HepG2 (cell line): Measurements from ENCODE around the gene OTULINL. TPM values are rescaled to one million over a fixed set of nuclear protein-coding genes. Genes with fewer than 3 reads are reported as not detected.

Source experiments
- MIER3 ChIP-seq: IDR thresholded peaks from 2 replicates; pipeline ENCODE4 v1.6.1; 2016; ENCODE audit warnings: missing compliant biosample characterization, borderline replicate concordance
- PRDM15 ChIP-seq: sonication (generic); formaldehyde crosslinking; IDR thresholded peaks from 2 replicates; pipeline ENCODE4 v1.4.0; 2020; ENCODE audit warnings: missing genetic modification reagents
- RBAK ChIP-seq: sonication (generic); formaldehyde crosslinking; IDR thresholded peaks from 2 replicates; pipeline ENCODE4 v1.5.1; 2020; ENCODE audit warnings: mild to moderate bottlenecking, missing genetic modification reagents
- REST ChIP-seq, 2 experiments: IDR thresholded peaks; 2 replicates each; pipeline ENCODE4 v1.6.1; 2011 to 2012; ENCODE audit warnings: low read length in 2 of 2, borderline replicate concordance in 1 of 2, low read depth in 1 of 2, mild to moderate bottlenecking in 1 of 2, moderate library complexity in 1 of 2
- SALL1 ChIP-seq: sonication (generic); formaldehyde crosslinking; IDR thresholded peaks from 2 replicates; pipeline ENCODE4 v1.8.0; 2022; ENCODE audit warnings: mild to moderate bottlenecking, missing genetic modification reagents
- THRA ChIP-seq: sonication (generic); formaldehyde crosslinking; IDR thresholded peaks from 2 replicates; pipeline ENCODE4 v1.4.0; 2020; ENCODE audit warnings: missing genetic modification reagents, borderline replicate concordance
- ZNF644 ChIP-seq: IDR thresholded peaks from 2 replicates; pipeline ENCODE4 v1.6.1; 2016; ENCODE audit warnings: low read depth
- ZNF772 ChIP-seq: sonication (generic); formaldehyde crosslinking; IDR thresholded peaks from 2 replicates; pipeline ENCODE4 v1.5.0; 2020; ENCODE audit warnings: mild to moderate bottlenecking, missing genetic modification reagents
- ZSCAN9 ChIP-seq: IDR thresholded peaks from 2 replicates; pipeline ENCODE4 v1.6.1; 2016; ENCODE audit warnings: borderline replicate concordance
- polyA plus RNA-seq, 8 experiments: library from polyadenylated mRNA; depleted of rRNA in 3 of 8; stranded (reverse) in 7 of 8; unstranded in 1 of 8; fragments of >200 nt; fragmentation: Illumina TruSeq in 4 of 8; extraction: Trizol in 4 of 8; gene quantifications; 2 replicates each; pipeline versions ENCODE4 v1.2.1 to v1.2.3, GENCODE V29; 2011 to 2016; ENCODE audit warnings: low read depth in 4 of 8, missing spikeins in 1 of 8, mixed read lengths in 1 of 8; ENCODE audit not compliant: insufficient read depth in 1 of 8
- total RNA-seq, 5 experiments: library from RNA; depleted of rRNA; stranded (reverse); fragments of >200 nt; fragmentation: Illumina TruSeq; extraction: Trizol; gene quantifications; 2 replicates each; pipeline ENCODE4 v1.2.3, GENCODE V29; 2016; ENCODE audit warnings: low read depth in 1 of 5
- TF ChIP-seq, protein P1 (sequence below): sonication (generic); formaldehyde crosslinking; IDR thresholded peaks from 2 replicates; pipeline ENCODE4 v1.4.0; 2020; ENCODE audit warnings: missing genetic modification reagents, borderline replicate concordance
- TF ChIP-seq, protein P2 (sequence below): sonication (generic); formaldehyde crosslinking; IDR thresholded peaks from 2 replicates; pipeline ENCODE4 v1.4.0; 2020; ENCODE audit warnings: missing genetic modification reagents
- TF ChIP-seq, protein P3 (sequence below): sonication (generic); formaldehyde crosslinking; conservative IDR thresholded peaks from 2 replicates; pipeline ENCODE4 v1.4.0; 2020; ENCODE audit warnings: missing genetic modification reagents
- TF ChIP-seq, protein P4 (sequence below): sonication (generic); formaldehyde crosslinking; IDR thresholded peaks from 2 replicates; pipeline ENCODE4 v1.5.0; 2020; ENCODE audit warnings: missing genetic modification reagents

Gene OTULINL
- total and polyA plus RNA-seq, 2 of the 13 experiments (the other 11 are each of a cell fraction or from before 2014, with no cell fraction given) = 0.04 to 0.40 TPM

GRCh38 chr5:14628346-14628745, 46.8 kb downstream of the OTULINL start (continued):
- TF ChIP-seq, protein P1, sequence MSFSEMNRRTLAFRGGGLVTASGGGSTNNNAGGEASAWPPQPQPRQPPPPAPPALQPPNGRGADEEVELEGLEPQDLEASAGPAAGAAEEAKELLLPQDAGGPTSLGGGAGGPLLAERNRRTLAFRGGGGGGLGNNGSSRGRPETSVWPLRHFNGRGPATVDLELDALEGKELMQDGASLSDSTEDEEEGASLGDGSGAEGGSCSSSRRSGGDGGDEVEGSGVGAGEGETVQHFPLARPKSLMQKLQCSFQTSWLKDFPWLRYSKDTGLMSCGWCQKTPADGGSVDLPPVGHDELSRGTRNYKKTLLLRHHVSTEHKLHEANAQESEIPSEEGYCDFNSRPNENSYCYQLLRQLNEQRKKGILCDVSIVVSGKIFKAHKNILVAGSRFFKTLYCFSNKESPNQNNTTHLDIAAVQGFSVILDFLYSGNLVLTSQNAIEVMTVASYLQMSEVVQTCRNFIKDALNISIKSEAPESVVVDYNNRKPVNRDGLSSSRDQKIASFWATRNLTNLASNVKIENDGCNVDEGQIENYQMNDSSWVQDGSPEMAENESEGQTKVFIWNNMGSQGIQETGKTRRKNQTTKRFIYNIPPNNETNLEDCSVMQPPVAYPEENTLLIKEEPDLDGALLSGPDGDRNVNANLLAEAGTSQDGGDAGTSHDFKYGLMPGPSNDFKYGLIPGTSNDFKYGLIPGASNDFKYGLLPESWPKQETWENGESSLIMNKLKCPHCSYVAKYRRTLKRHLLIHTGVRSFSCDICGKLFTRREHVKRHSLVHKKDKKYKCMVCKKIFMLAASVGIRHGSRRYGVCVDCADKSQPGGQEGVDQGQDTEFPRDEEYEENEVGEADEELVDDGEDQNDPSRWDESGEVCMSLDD = 0 out of 2 replicates have a peak, but pooled peaks have one; percentile 48
- TF ChIP-seq ZNF772 (CRISPR knock-in tag) (no peak), REST (IDR thresholded peaks at IDR 0.05; ENCODE audit: borderline replicate concordance in 1 of 2, low read depth in 1 of 2, low read length in 2 of 2) (peak; percentile 82 to 98), SALL1 (CRISPR knock-in tag) (peak; percentile 14; the same call in 1 of the 2 replicates), ZSCAN9 (CRISPR knock-in tag) (peak; percentile 91), RBAK (CRISPR knock-in tag) (no peak), ZNF644 (0 out of 2 replicates have a peak, but pooled peaks have one; percentile 25), MIER3 (CRISPR knock-in tag) (peak; percentile 53; the same call in 1 of the 2 replicates), THRA (CRISPR knock-in tag) (0 out of 2 replicates have a peak, but pooled peaks have one; percentile 40), PRDM15 (peak; percentile 26; the same call in 1 of the 2 replicates)
- TF ChIP-seq, protein P2, sequence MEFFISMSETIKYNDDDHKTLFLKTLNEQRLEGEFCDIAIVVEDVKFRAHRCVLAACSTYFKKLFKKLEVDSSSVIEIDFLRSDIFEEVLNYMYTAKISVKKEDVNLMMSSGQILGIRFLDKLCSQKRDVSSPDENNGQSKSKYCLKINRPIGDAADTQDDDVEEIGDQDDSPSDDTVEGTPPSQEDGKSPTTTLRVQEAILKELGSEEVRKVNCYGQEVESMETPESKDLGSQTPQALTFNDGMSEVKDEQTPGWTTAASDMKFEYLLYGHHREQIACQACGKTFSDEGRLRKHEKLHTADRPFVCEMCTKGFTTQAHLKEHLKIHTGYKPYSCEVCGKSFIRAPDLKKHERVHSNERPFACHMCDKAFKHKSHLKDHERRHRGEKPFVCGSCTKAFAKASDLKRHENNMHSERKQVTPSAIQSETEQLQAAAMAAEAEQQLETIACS = no peak
- TF ChIP-seq, protein P3, sequence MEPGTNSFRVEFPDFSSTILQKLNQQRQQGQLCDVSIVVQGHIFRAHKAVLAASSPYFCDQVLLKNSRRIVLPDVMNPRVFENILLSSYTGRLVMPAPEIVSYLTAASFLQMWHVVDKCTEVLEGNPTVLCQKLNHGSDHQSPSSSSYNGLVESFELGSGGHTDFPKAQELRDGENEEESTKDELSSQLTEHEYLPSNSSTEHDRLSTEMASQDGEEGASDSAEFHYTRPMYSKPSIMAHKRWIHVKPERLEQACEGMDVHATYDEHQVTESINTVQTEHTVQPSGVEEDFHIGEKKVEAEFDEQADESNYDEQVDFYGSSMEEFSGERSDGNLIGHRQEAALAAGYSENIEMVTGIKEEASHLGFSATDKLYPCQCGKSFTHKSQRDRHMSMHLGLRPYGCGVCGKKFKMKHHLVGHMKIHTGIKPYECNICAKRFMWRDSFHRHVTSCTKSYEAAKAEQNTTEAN (CRISPR knock-in tag) = 0 out of 2 replicates have a peak, but pooled peaks have one; percentile 40
- TF ChIP-seq, protein P4, sequence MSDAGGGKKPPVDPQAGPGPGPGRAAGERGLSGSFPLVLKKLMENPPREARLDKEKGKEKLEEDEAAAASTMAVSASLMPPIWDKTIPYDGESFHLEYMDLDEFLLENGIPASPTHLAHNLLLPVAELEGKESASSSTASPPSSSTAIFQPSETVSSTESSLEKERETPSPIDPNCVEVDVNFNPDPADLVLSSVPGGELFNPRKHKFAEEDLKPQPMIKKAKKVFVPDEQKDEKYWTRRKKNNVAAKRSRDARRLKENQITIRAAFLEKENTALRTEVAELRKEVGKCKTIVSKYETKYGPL = peak; percentile 66; the same call in 1 of the 2 replicates
